H9 (cell line): ENCODE results near the gene FAM185A. TPM values are rescaled to one million over a fixed set of nuclear protein-coding genes. Genes with fewer than 3 reads are reported as not detected.

ENCODE experiments used
- DNase-seq: peaks from one replicate; pipeline ENCODE4 v3.0.0-alpha.2; 2017
- H2AFZ ChIP-seq: one replicate; pipeline ENCODE4 v1.6.1; 2013; ENCODE audit warnings: mild to moderate bottlenecking, low read length, control low read depth, moderate library complexity
- H2AK5ac ChIP-seq: 2 replicates; pipeline ENCODE4 v1.6.1; 2013; ENCODE audit warnings: low read length, control low read depth, mixed read lengths; ENCODE audit not compliant: insufficient read length
- H2BK120ac ChIP-seq: one replicate; pipeline ENCODE4 v1.6.1; 2013; ENCODE audit warnings: low read depth, mild to moderate bottlenecking, low read length, control low read depth, inconsistent platforms; ENCODE audit not compliant: poor library complexity, severe bottlenecking
- H2BK12ac ChIP-seq: 2 replicates; pipeline ENCODE4 v1.6.1; 2013; ENCODE audit warnings: low read length, control low read depth, mixed read lengths, low read depth; ENCODE audit not compliant: insufficient read length
- H2BK15ac ChIP-seq: 2 replicates; pipeline ENCODE4 v1.6.1; 2013; ENCODE audit warnings: low read depth, low read length, control low read depth
- H2BK20ac ChIP-seq: one replicate; pipeline ENCODE4 v1.6.1; 2013; ENCODE audit warnings: low read depth, mild to moderate bottlenecking, low read length, control low read depth, inconsistent platforms; ENCODE audit not compliant: poor library complexity, severe bottlenecking
- H2BK5ac ChIP-seq: 2 replicates; pipeline ENCODE4 v1.6.1; 2013; ENCODE audit warnings: low read length, control low read depth, mixed read lengths; ENCODE audit not compliant: insufficient read length
- H3K14ac ChIP-seq: 2 replicates; pipeline ENCODE4 v1.6.1; 2013; ENCODE audit warnings: low read length, control low read depth; ENCODE audit not compliant: insufficient read depth
- H3K18ac ChIP-seq: 2 replicates; pipeline ENCODE4 v1.6.1; 2013; ENCODE audit warnings: low read depth, mild to moderate bottlenecking, mixed read lengths, low read length, control low read depth; ENCODE audit not compliant: insufficient read length
- H3K23ac ChIP-seq: 2 replicates; pipeline ENCODE4 v1.6.1; 2013; ENCODE audit warnings: low read length, control low read depth, mixed read lengths, low read depth; ENCODE audit not compliant: insufficient read length
- H3K23me2 ChIP-seq: 2 replicates; pipeline ENCODE4 v1.6.1; 2013; ENCODE audit warnings: low read depth, mild to moderate bottlenecking, mixed read lengths, low read length, control low read depth; ENCODE audit not compliant: insufficient read length, poor library complexity, severe bottlenecking
- H3K27ac ChIP-seq: 2 replicates; pipeline ENCODE4 v1.5.1; 2013; ENCODE audit warnings: low read length, control low read depth, mixed read lengths, low read depth; ENCODE audit not compliant: insufficient read length
- H3K27me3 ChIP-seq: 2 replicates; pipeline ENCODE4 v1.6.1; 2013; ENCODE audit warnings: low read length, control low read depth, inconsistent platforms; ENCODE audit not compliant: insufficient read depth
- H3K4ac ChIP-seq: 2 replicates; pipeline ENCODE4 v1.6.1; 2013; ENCODE audit warnings: low read depth, mild to moderate bottlenecking, control low read depth, inconsistent platforms, low read length, moderate library complexity
- H3K4me1 ChIP-seq: 2 replicates; pipeline ENCODE4 v1.6.1; 2013; ENCODE audit warnings: low read length, control low read depth, inconsistent platforms; ENCODE audit not compliant: insufficient read depth
- H3K4me2 ChIP-seq: 2 replicates; pipeline ENCODE4 v1.6.1; 2013; ENCODE audit warnings: low read length, control low read depth, mixed read lengths; ENCODE audit not compliant: insufficient read length, insufficient read depth
- H3K56ac ChIP-seq: 2 replicates; pipeline ENCODE4 v1.6.1; 2013; ENCODE audit warnings: low read depth, mild to moderate bottlenecking, mixed read lengths, low read length, control low read depth; ENCODE audit not compliant: insufficient read length
- H3K79me1 ChIP-seq: 2 replicates; pipeline ENCODE4 v1.6.1; 2013; ENCODE audit warnings: low read depth, mild to moderate bottlenecking, moderate library complexity, low read length, control low read depth, inconsistent platforms; ENCODE audit not compliant: insufficient read depth, poor library complexity, severe bottlenecking
- H3K79me2 ChIP-seq: 2 replicates; pipeline ENCODE4 v1.6.1; 2013; ENCODE audit warnings: low read length, control low read depth, inconsistent platforms; ENCODE audit not compliant: insufficient read depth
- H3K9ac ChIP-seq: 2 replicates; pipeline ENCODE4 v1.6.1; 2013; ENCODE audit warnings: low read length, control low read depth, mixed read lengths; ENCODE audit not compliant: insufficient read length; ENCODE audit errors: extremely low read depth
- H3K9me3 ChIP-seq: one replicate; pipeline ENCODE4 v1.6.1; 2013; ENCODE audit warnings: low read depth, low read length, inconsistent platforms; ENCODE audit not compliant: control insufficient read depth
- H3T11ph ChIP-seq: one replicate; pipeline ENCODE4 v1.6.1; 2013; ENCODE audit warnings: mild to moderate bottlenecking, low read length, control low read depth, inconsistent platforms
- H4K20me1 ChIP-seq: one replicate; pipeline ENCODE4 v1.6.1; 2013; ENCODE audit not compliant: control insufficient read depth, insufficient read length, insufficient read depth
- H4K5ac ChIP-seq: 2 replicates; pipeline ENCODE4 v1.6.1; 2013; ENCODE audit warnings: low read depth, mild to moderate bottlenecking, mixed read lengths, low read length, control low read depth; ENCODE audit not compliant: insufficient read length
- H4K8ac ChIP-seq: replicated peaks from 2 replicates; pipeline ENCODE4 v1.6.1; 2013; ENCODE audit warnings: low read length, control low read depth, mixed read lengths, low read depth; ENCODE audit not compliant: insufficient read length
- H4K91ac ChIP-seq: 2 replicates; pipeline ENCODE4 v1.6.1; 2013; ENCODE audit warnings: low read depth, mild to moderate bottlenecking, moderate library complexity, mixed read lengths, low read length, control low read depth; ENCODE audit not compliant: insufficient read length
- H3K27ac Mint-ChIP-seq, 3 experiments: 2 replicates in 2 of 3; 3 replicates in 1 of 3; pipeline ENCODE4 v1.8.0; 2020 to 2021; ENCODE audit warnings: mixed read lengths in 3 of 3, mild to moderate bottlenecking in 1 of 3, moderate library complexity in 1 of 3
- H3K27me3 Mint-ChIP-seq: 2 replicates; pipeline ENCODE4 v1.8.0; 2021; ENCODE audit warnings: low read depth, mild to moderate bottlenecking, moderate library complexity, mixed read lengths
- H3K36me3 Mint-ChIP-seq, 3 experiments: 2 replicates in 2 of 3; 3 replicates in 1 of 3; pipeline ENCODE4 v1.8.0; 2020 to 2021; ENCODE audit warnings: low read depth in 3 of 3, mixed read lengths in 3 of 3; ENCODE audit not compliant: insufficient read depth in 1 of 3
- H3K4me1 Mint-ChIP-seq, 2 experiments: 2 replicates each; pipeline ENCODE4 v1.8.0; 2020; ENCODE audit warnings: mixed read lengths in 2 of 2
- H3K4me3 Mint-ChIP-seq, 2 experiments: 2 replicates in 1 of 2; 3 replicates in 1 of 2; pipeline ENCODE4 v1.8.0; 2020 to 2021; ENCODE audit warnings: mild to moderate bottlenecking in 2 of 2, mixed read lengths in 2 of 2, moderate library complexity in 1 of 2
- H3K9me3 Mint-ChIP-seq, 2 experiments: 2 replicates in 1 of 2; 3 replicates in 1 of 2; pipeline ENCODE4 v1.8.0; 2020; ENCODE audit warnings: mild to moderate bottlenecking in 2 of 2, mixed read lengths in 2 of 2, moderate library complexity in 1 of 2
- CTCF ChIP-seq: fragments of 200-600 bp; sonication (generic); conservative IDR thresholded peaks from 3 replicates; pipeline ENCODE4 v1.8.0; 2021; ENCODE audit warnings: antibody characterized with exemption, mild to moderate bottlenecking
- WGBS: extraction: QIAGEN DNeasy Blood & Tissue Kit; methylation state at CpG from one replicate; pipeline ENCODE4 v1.1.7; 2013; ENCODE audit warnings: missing lambda C conversion rate, low lambda C conversion rate, mixed read lengths; ENCODE audit not compliant: insufficient read length; ENCODE audit errors: extremely low coverage; 5-methylcytosine and 5-hydroxymethylcytosine counted together
- total RNA-seq: library from RNA; stranded (reverse); gene quantifications from 2 replicates; pipeline ENCODE4 v1.2.1, GENCODE V29; 2021

Gene FAM185A
- total RNA-seq, 1 experiment from 2014 or later, result 7.0 TPM

- H3K23ac ChIP-seq, result no peak overlapping the region
Observed at GRCh38 chr7:102814025-102814471, 65.2 kb downstream of the FAM185A start.

More at GRCh38 chr7:102814025-102814471, 65.2 kb downstream of the FAM185A start:
- no peak for TF ChIP-seq CTCF
- Histone ChIP-seq H3K27me3 (no peaks in the 10 kb centered on the region), H2BK20ac (no peak overlapping the region), H3K27ac (no peak overlapping the region), H2AFZ (no peak overlapping the region), H4K5ac (no peak overlapping the region), H2BK15ac (no peak overlapping the region), H4K8ac (no peak overlapping the region), H4K20me1 (no peaks in the 10 kb centered on the region), H3K56ac (no peak overlapping the region), H3K4me2 (no peak overlapping the region), H2BK5ac (no peak overlapping the region), H2BK120ac (no peak overlapping the region), H2AK5ac (no peak overlapping the region), H3K4me1 (no peaks in the 10 kb centered on the region), H3K9ac (no peak overlapping the region), H3K9me3 (no peaks in the 10 kb centered on the region), H3K14ac (no peak overlapping the region), H3K79me2 (no peaks in the 10 kb centered on the region), H2BK12ac (no peak overlapping the region), H3K4ac (no peak overlapping the region), H3K18ac (no peak overlapping the region), H3T11ph (no peak overlapping the region), H4K91ac (no peak overlapping the region), H3K79me1 (no peaks in the 10 kb centered on the region), H3K23me2 (no peaks in the 10 kb centered on the region)
- Mint-ChIP-seq H3K4me1 (0 out of 4 replicates have a peak, but pooled peaks cover 0 to 2% of the 10 kb centered on the region in 2 experiments), H3K9me3 (no peaks in the 10 kb centered on the region), H3K36me3 (no peaks in the 10 kb centered on the region; a peak in 1 of 7 replicates), H3K27ac (no peak overlapping the region; a peak in 1 of 7 replicates), H3K4me3 (no peak overlapping the region), H3K27me3 (no peaks in the 10 kb centered on the region)
- no CpG with 5 or more reads among the region's 4 CpGs for WGBS
- DNase-seq, result no peak
